ENCODE results near the gene ATP2A1.
"Not testable (repeated sequence)": the region's sequence is repeated elsewhere in the genome, so short reads cannot be mapped to it uniquely, and the experiment has no call there.

ATP2A1 gene

GRCh38 chr16:28913946-28914724 lies 35.8 kb downstream of the ATP2A1 start:
- DNase-seq, result no peak

- DNase-seq, result no peak
Measured at GRCh38 chr16:28915181-28915580, 36.9 kb downstream of the ATP2A1 start.

- DNase-seq, result no peak
Measured at GRCh38 chr16:28917095-28917494, 38.8 kb downstream of the ATP2A1 start.

- DNase-seq, result no peak
Measured at GRCh38 chr16:28918698-28919097, 40.4 kb downstream of the ATP2A1 start.

DNA sequence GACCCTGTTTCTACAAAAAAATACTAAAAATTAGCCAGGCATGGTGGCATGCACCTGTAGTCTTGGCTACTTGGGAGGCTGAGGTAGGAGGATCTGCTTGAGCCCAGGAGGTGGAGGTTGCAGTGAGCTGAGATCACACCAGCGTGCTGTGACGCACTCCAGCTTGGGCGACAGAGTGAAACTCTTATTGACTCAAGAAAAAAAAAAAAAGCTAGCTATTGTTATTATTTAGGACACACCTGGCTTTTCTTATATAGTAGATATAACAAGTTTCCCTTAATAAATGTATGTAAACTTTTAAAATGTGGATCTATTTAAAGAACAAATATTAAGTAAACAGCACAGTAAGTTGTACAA lies 44.9 kb downstream of the ATP2A1 start:
- no peak for DNase-seq

DNA sequence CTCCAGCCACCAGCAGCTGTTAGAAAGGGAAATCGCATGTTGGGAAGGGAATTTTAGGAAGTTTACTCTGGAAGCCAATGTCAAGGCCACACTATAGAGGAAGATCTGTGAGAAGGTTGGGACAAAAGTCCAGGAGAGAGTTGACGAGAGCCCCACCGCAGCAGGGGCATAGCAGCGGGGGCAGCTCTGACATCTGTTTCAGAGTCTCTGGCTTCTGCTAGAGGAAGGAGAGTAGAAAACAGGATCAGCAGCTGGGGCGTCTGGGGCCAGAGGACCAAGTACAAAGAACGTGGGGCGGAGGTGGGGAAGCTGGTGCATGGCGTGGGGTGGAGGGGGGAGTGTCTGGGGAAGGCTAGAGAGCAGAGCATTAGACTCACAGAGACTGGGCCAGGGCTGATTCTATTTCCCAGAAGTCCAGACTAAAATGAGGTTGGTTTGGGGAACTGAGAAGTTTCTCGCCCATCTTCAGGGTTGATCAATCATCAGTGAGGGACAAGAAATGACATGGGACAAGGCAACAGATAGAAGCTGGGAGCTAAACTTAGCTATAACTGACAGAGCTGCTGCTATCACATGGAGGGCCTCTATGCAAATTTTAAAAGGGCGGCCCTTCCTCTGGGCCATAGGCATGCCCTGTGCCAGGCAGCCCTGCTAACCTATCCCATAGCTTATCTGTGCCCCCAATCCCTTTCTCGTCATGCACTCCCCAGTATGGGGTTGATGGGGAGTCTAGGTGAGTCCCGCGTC lies 45.5 kb downstream of the ATP2A1 start:
- DNase-seq, result peak; percentile 20

- DNase-seq, result no peak
Measured at GRCh38 chr16:28924399-28924761, 46.1 kb downstream of the ATP2A1 start.

GRCh38 chr16:28924762-28925385 lies 46.6 kb downstream of the ATP2A1 start, which contains the start of gene RABEP2:
TSS of gene RABEP2 (minus strand) at chr16:28925238. CDS start at chr16:28925163, 75 bp downstream.
- DNase-seq, result peak; percentile 97

GRCh38 chr16:28925386-28926228 lies 47.3 kb downstream of the ATP2A1 start:
- DNase-seq, result peak; percentile 93

DNA sequence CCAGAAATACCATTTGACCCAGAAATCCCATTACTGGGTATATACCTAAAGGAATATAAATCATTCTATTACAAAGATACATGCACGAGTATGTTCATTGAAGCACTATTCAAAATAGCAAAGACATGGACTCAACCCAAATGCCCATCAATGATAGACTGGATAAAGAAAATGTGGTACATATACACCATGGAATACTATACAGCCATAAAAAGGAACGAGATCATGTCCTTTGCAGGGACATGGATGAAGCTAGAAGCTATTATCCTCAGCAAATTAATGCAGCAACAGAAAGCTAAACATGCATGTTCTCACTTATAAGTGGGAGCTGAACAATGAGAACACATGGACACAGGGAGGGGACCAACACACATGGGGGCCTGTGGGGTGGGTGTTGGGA lies 48.0 kb downstream of the ATP2A1 start:
- DNase-seq, result not testable (repeated sequence)

- no peak for DNase-seq
Measured at GRCh38 chr16:28927815-28928214, 49.5 kb downstream of the ATP2A1 start.

DNA sequence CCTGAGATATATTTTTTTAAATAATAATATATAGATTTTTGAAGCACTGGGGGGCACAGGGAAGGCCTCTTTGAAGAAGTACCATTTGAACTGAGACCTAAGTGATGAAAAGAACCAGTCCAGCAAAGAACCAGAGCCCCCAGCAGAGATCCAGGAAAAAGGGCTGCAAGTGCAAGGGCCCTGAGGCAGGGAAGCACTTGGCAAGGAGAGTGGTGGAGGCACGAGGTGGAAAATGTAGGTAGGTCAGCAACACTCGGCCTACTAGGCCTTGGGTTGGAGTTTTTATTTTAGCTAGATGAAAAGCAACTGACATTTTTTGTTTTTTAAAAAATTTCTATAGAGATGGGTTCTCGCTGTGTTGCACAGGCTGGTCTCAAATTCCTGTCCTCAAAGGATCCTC lies 51.9 kb downstream of the ATP2A1 start:
- DNase-seq, result no peak

- DNase-seq, result no peak
Measured at GRCh38 chr16:28930652-28931051, 52.4 kb downstream of the ATP2A1 start.

GRCh38 chr16:28931801-28932225 lies 53.5 kb downstream of the ATP2A1 start, which contains the start of gene CD19:
TSS of gene CD19 (plus strand) at chr16:28931971. CDS start at chr16:28932001, 30 bp downstream.
- no peak for DNase-seq

- DNase-seq, result no peak
Measured at GRCh38 chr16:28932339-28933141, 54.3 kb downstream of the ATP2A1 start.

DNA sequence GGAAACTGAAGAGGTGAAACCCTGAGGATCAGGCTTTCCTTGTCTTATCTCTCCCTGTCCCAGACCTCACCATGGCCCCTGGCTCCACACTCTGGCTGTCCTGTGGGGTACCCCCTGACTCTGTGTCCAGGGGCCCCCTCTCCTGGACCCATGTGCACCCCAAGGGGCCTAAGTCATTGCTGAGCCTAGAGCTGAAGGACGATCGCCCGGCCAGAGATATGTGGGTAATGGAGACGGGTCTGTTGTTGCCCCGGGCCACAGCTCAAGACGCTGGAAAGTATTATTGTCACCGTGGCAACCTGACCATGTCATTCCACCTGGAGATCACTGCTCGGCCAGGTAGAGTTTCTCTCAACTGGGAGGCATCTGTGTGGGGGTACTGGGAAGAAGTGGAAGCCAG lies 54.9 kb downstream of the ATP2A1 start:
- no peak for DNase-seq

GRCh38 chr16:28935346-28935745 lies 57.1 kb downstream of the ATP2A1 start:
- DNase-seq, result no peak

DNA sequence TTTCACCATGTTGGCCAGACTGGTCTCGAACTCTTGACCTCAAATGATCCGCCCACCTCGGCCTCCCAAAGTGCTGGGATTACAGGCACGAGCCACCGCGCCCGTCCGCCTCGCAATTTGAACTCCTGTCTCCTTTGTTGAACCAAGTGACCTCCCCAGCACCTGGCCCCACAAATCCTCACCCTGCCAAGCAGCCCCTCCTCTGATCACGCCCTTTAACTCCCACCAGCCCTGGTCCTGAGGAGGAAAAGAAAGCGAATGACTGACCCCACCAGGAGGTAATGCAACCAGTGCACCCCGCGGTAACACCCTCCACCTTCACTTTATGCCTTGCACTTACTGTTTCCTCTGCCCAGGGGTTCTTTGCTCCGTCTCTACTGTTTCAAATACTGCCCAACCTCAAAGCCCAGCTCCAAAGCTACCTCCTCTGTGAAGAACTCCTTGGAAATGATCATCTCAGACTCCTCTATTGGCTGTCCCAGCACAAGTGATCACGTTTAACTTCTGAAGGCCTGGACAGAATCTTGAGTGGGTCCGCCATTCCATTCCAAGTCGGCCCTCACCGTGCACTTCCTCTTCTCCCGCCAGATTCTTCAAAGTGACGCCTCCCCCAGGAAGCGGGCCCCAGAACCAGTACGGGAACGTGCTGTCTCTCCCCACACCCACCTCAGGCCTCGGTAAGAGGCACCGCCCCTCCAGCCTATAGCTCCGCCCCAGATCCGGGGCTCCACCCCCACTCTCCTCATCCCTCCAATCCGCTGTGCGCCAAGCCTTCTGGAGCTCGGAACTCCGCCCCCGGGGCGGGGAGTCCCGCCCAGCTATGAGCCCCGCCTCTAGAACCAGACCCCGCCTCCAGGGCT lies 57.9 kb downstream of the ATP2A1 start:
- DNase-seq, result peak; percentile 98

DNA sequence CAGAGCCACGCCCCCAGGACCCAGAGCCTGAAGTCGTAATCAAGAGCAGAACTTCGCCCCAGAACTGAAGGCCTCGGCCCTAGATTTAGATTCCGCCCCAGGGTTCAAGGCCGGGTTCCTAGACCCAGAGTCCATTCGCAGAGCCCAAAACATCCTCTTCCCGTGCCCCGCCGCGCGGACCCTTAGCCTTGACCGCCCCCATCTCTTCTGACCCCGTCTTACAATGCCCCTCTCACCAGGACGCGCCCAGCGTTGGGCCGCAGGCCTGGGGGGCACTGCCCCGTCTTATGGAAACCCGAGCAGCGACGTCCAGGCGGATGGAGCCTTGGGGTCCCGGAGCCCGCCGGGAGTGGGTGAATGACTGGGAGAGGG lies 58.5 kb downstream of the ATP2A1 start:
- DNase-seq, result no peak

- DNase-seq, result no peak
Measured at GRCh38 chr16:28937222-28937876, 59.1 kb downstream of the ATP2A1 start.
